Activated B cell treated with CpG ODN at 0.5 μM for 24 hours (primary cell): ENCODE measurements around the gene ABCA13. TPM values are rescaled to one million over a fixed set of nuclear protein-coding genes. Genes with fewer than 3 reads are reported as not detected.

Source experiments
- ATAC-seq: fragments of 200-7000 bp; cut with Tn5 transposase; one replicate; pipeline ENCODE4 v1.10.0; 2021; ENCODE audit warnings: low read depth, mild to moderate bottlenecking, moderate library complexity
- CTCF ChIA-PET: fragments of 350-600 bp; sonication (Branson Sonifier 250); formaldehyde crosslinking; loops from one replicate; lab custom pipeline; 2021; ENCODE audit warnings: antibody characterized with exemption; lab: Charles Lee
- POLR2A ChIA-PET: fragments of 350-600 bp; sonication (Branson Sonifier 250); formaldehyde crosslinking; loops from one replicate; lab custom pipeline; 2021; ENCODE audit warnings: antibody characterized with exemption; lab: Charles Lee
- DNase-seq: peaks from one replicate; pipeline ENCODE4 v3.0.0; 2022
- H3K27ac Mint-ChIP-seq: one replicate; pipeline ENCODE4 v1.8.0; 2020; ENCODE audit warnings: mixed read lengths
- H3K27me3 Mint-ChIP-seq: one replicate; pipeline ENCODE4 v1.8.0; 2021; ENCODE audit warnings: mixed read lengths
- H3K36me3 Mint-ChIP-seq: one replicate; pipeline ENCODE4 v1.8.0; 2021; ENCODE audit warnings: low read depth, mixed read lengths
- H3K4me1 Mint-ChIP-seq: one replicate; pipeline ENCODE4 v1.8.0; 2021; ENCODE audit warnings: mixed read lengths
- H3K4me3 Mint-ChIP-seq: one replicate; pipeline ENCODE4 v1.8.0; 2020; ENCODE audit warnings: mild to moderate bottlenecking, mixed read lengths
- H3K9me3 Mint-ChIP-seq: one replicate; pipeline ENCODE4 v1.8.0; 2020; ENCODE audit warnings: mixed read lengths
- intact Hi-C: fragments of 100-400 bp; cut with micrococcal nuclease; formaldehyde crosslinking; loops from one replicate; pipeline ENCODE4 v1.15.1; 2024
- total RNA-seq: library from RNA; stranded (reverse); gene quantifications from 2 replicates; pipeline ENCODE4 v1.2.3, GENCODE V29; 2022
- TF ChIP-seq, protein P1 (sequence below): fragments of 200-600 bp; IDR thresholded peaks from one replicate; pipeline ENCODE4 v1.8.0; 2022; ENCODE audit warnings: antibody characterized with exemption, mild to moderate bottlenecking

Gene ABCA13
- total RNA-seq, 1 donor from 2014 or later: not detected

DNA sequence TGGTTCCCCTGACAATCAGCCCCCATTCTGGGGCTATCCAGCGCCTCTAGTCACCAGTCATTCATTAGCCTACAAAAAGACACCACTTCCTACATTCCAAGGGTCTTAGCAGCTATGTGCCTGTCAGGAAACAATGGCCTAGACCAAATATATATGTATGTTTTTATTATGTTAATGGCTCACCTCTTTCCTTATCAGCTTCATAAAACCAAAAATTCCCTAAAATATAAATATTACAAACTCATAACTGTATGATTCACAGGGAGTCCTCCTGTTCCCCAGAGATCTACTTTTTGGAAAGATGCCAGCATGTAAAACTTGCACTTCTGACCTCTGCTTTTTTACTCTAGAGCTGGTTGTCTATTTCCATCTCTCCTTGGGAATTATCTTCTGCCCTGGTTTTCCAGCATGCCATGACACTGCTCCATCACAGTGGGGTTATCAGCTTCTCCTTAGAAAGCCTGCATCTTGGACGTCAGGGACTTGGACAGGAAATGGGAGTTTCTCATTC is 79.2 kb downstream of the ABCA13 start:
- intact Hi-C loops: no loop called here
- Mint-ChIP-seq H3K27me3 (no peaks in the 10 kb centered on the region), H3K4me3 (no peak overlapping the region), H3K36me3 (no peaks in the 10 kb centered on the region), H3K4me1 (no peaks in the 10 kb centered on the region), H3K27ac (no peak overlapping the region), H3K9me3 (no peaks in the 10 kb centered on the region)
- POLR2A ChIA-PET: no interaction called here
- TF ChIP-seq, protein P1, sequence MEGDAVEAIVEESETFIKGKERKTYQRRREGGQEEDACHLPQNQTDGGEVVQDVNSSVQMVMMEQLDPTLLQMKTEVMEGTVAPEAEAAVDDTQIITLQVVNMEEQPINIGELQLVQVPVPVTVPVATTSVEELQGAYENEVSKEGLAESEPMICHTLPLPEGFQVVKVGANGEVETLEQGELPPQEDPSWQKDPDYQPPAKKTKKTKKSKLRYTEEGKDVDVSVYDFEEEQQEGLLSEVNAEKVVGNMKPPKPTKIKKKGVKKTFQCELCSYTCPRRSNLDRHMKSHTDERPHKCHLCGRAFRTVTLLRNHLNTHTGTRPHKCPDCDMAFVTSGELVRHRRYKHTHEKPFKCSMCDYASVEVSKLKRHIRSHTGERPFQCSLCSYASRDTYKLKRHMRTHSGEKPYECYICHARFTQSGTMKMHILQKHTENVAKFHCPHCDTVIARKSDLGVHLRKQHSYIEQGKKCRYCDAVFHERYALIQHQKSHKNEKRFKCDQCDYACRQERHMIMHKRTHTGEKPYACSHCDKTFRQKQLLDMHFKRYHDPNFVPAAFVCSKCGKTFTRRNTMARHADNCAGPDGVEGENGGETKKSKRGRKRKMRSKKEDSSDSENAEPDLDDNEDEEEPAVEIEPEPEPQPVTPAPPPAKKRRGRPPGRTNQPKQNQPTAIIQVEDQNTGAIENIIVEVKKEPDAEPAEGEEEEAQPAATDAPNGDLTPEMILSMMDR: no peak
- DNase-seq (no peak), ATAC-seq (no peak)
- CTCF ChIA-PET: no interaction called here

DNA sequence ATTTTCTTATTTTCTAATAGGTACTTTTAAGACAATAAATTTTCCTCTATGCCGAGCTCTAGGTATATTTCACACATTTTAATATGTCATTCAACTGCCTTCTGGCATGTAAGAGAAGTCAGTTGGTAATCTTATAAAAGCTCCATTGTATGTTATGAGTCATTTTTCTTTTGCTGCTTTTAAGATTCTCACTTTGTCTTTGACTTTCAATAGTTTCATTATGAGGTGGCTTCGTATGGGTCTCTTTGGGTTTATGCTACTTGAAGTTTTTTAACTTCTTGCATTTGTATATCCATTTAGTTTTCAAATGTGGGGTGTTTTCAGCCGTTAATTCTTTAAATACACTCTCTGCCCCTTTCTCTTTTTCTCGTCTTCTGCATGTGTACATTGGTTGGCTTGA is 80.5 kb downstream of the ABCA13 start:
- Mint-ChIP-seq H3K4me1 (no peaks in the 10 kb centered on the region), H3K9me3 (no peaks in the 10 kb centered on the region), H3K27ac (no peak overlapping the region), H3K4me3 (no peak overlapping the region), H3K36me3 (no peaks in the 10 kb centered on the region), H3K27me3 (peaks cover 1% of the 10 kb centered on the region)
- ChIA-PET CTCF (no interaction called here), POLR2A (no interaction called here)
- ATAC-seq: no peak
- no peak for DNase-seq
- TF ChIP-seq, protein P1: no peak
- intact Hi-C loops: no loop called here

DNA sequence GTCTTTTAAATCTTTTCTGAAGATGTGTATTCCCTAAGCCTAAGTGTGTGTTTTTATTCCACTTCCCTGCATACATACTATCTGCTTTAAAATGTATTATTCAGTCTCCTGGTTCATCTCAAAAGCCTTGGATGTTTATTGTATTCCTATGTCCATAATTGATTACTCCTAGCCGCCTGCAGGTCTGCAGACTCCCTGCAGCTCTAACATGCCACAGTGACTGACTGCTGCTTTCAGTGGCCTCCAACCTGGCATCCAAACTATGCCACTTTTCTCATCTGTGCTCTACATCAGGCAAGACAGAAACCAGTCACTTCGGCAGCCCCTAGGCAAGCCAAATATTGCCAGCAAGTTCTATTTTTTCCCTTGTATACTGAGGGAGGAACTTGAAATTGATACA is 81.7 kb downstream of the ABCA13 start:
- Mint-ChIP-seq H3K27me3 (peaks cover 1% of the 10 kb centered on the region), H3K9me3 (peaks cover 4% of the 10 kb centered on the region), H3K27ac (no peak overlapping the region), H3K4me3 (no peak overlapping the region), H3K4me1 (no peaks in the 10 kb centered on the region), H3K36me3 (no peaks in the 10 kb centered on the region)
- ChIA-PET POLR2A (no interaction called here), CTCF (no interaction called here)
- TF ChIP-seq, protein P1: no peak
- DNase-seq (no peak), ATAC-seq (no peak)
- intact Hi-C loops: no loop called here

DNA sequence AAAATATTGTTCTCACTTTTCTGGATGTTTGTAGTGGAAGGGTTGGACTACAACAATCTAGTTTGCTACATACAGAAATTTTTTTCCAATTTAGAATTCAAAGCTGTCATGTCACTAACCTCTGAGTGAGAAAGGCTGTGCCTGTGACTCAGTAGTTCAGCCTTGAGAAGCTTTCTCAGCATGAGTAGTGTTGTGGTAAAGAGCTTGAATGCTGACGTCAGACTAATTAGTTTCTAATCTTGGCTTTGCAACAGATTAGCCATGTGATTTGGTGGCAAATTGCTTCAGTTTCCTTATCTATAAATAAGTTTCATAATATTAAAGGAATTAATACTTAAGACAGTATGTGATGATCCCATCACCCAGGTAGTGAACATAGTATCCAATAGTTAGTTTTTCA is 83.8 kb downstream of the ABCA13 start:
- DNase-seq: no peak
- no peak overlapping the region for H3K27ac Mint-ChIP-seq
- no peak overlapping the region for H3K4me3 Mint-ChIP-seq
- no peaks in the 10 kb centered on the region for H3K4me1 Mint-ChIP-seq
- H3K27me3 Mint-ChIP-seq: peaks cover 1% of the 10 kb centered on the region
- TF ChIP-seq, protein P1: no peak
- H3K36me3 Mint-ChIP-seq: no peaks in the 10 kb centered on the region
- ATAC-seq: no peak
- ChIA-PET CTCF (no interaction called here), POLR2A (no interaction called here)
- H3K9me3 Mint-ChIP-seq: peaks cover 4% of the 10 kb centered on the region
- intact Hi-C loops: no loop called here

DNA sequence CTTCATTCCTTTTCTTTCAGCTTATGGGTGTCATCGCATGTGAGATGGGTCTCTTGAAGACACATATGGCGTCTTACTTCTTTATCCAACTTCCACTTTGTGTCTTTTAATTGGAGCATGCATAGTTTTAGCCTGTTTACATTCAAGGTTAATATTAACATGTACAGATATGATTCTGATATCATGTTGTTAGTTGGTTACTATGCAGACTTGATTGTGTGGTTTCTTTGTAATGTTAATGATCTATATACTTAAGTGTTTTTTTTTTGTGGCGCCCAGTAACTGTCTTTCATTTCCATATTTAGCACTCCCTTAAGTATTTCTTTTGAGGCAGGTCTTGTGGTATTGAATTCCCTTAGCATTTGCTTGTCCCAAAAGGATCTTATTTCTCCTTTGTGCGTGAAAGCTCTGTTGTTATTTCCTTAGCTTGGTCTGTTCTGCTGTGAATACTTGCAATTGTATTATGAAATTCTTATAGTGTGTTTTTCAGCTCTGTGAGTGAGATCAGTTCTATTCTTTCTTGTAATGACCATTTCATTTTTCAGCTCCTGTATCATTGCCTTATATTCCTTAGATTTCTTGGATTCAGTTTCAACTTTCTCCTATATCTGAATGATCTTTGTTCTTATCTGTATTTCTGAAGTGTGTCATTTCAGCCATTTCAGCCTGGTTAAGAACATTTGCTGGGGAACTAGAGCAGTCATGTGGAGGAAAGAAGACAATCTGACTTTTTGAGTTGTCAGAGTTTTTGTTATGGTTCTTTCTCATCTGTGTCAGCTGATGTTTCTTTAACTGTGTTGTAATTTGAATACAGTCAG is 88.4 kb downstream of the ABCA13 start:
- ATAC-seq (no peak), DNase-seq (no peak)
- H3K9me3 Mint-ChIP-seq: peaks cover 4% of the 10 kb centered on the region
- no peaks in the 10 kb centered on the region for H3K4me1 Mint-ChIP-seq
- intact Hi-C loops: no loop called here
- ChIA-PET CTCF (no interaction called here), POLR2A (no interaction called here)
- H3K4me3 Mint-ChIP-seq: no peak overlapping the region
- H3K36me3 Mint-ChIP-seq: no peaks in the 10 kb centered on the region
- TF ChIP-seq, protein P1: no peak
- H3K27me3 Mint-ChIP-seq: peaks cover 1% of the 10 kb centered on the region
- H3K27ac Mint-ChIP-seq: no peak overlapping the region
